Measurements from ENCODE around the gene ATF7IP2.
A peak's percentile ranks its signal among the peaks of the same experiment; 100 is the strongest.
"Not testable (repeated sequence)": the region's sequence is repeated elsewhere in the genome, so short reads cannot be mapped to it uniquely, and the experiment has no call there.

Gene ATF7IP2

DNA sequence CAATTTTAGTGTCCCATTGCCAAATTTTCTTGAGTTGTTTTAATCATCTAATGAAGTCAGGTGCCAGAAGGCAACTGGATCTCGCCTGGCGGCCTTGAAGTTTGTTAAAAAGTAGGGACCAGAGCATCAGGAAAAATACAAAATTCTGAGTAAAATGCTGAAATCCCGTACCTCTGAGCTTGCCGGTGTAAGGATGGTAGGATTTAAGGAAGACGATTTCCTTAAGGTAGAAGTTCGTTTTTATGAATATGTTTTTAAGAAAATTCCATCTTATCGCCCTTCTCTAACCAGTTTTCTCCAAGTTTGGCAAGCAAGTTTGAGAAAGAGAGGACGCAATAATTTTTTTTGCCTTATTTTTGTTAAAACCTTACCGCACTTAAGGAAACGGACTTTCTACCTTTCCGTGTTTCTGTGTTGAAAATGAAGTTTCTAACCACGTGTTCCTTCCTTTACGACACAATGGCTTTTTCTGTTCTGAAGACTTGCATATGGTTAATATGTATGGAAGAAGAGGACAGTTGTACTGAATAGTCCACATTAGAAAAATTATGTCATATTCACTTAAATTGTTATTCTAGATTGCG lies 748 bp downstream of the ATF7IP2 start:
- Histone ChIP-seq H3K4me1 (ENCODE audit: insufficient read depth, low read length) (0 out of 2 replicates have a peak, but pooled peaks cover 4% of the 10 kb centered on the region), H3K27me3 (ENCODE audit: insufficient read depth, low read length) (no peaks in the 10 kb centered on the region; the same call in 1 of the 2 replicates), H3K9ac (ENCODE audit: low read depth, low read length) (peak overlapping the region; percentile 75), H3K27ac (ENCODE audit: low read depth, low read length) (no peak overlapping the region), H3K9me3 (ENCODE audit: insufficient read depth, low read depth, low read length) (no peaks in the 10 kb centered on the region), H3K36me3 (ENCODE audit: insufficient read depth, low read length) (0 out of 2 replicates have a peak, but pooled peaks cover 6% of the 10 kb centered on the region), H3K4me3 (ENCODE audit: low read length) (peak overlapping the region; percentile 79)
- WGBS, result 3% methylated on average over 11 of the region's 14 CpGs

DNA sequence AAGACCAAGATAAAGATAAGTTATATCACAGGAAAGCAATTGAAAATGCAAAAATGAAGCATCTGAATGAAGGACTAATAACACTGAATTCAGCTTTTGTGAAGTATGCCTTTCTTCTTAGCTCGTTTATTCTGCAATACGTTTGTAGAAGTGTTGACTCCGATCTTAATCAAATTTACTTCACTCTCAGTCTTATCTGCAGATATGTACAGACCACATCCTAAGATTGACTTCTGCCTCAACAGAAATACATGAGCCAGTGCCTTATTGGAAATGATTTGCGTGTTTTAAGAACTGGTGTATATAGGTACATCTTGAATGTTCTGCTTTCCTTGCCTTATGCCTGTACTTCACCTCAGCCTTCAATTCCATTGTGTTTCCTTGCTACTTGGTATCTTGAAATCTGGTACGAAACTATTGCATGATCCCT lies 1.3 kb downstream of the ATF7IP2 start:
- Histone ChIP-seq H3K27ac (ENCODE audit: low read depth, low read length) (no peak overlapping the region), H3K9me3 (ENCODE audit: insufficient read depth, low read depth, low read length) (no peaks in the 10 kb centered on the region), H3K4me1 (ENCODE audit: insufficient read depth, low read length) (0 out of 2 replicates have a peak, but pooled peaks cover 4% of the 10 kb centered on the region), H3K4me3 (ENCODE audit: low read length) (peak overlapping the region; percentile 79), H3K9ac (ENCODE audit: low read depth, low read length) (peak overlapping the region; percentile 75; the same call in 1 of the 2 replicates), H3K27me3 (ENCODE audit: insufficient read depth, low read length) (no peaks in the 10 kb centered on the region; the same call in 1 of the 2 replicates), H3K36me3 (ENCODE audit: insufficient read depth, low read length) (0 out of 2 replicates have a peak, but pooled peaks cover 6% of the 10 kb centered on the region)
- WGBS, result 68% methylated on average over 5 of the region's 5 CpGs

DNA sequence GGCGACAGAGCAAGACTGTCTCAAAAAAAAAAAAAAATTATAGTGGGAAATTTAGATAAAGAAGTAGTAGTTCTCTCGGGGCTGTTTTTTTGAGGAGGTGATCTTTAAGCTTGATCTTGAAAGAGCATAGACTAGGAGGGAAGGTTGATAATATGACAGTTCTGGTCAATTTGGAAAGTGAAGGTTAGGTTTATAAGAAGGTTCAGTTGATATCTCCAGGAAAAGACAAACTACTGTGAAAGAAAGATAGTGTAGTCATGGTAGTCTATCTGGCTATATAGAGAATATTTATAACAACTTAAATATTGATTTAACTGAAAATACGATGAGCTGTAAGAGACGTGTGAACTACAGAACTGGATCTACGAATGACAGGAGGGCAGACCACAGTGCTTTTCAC lies 3.1 kb downstream of the ATF7IP2 start:
- no peak overlapping the region for H3K9ac ChIP-seq (ENCODE audit: low read depth, low read length)
- H3K36me3 ChIP-seq (ENCODE audit: insufficient read depth, low read length), result 0 out of 2 replicates have a peak, but pooled peaks cover 6% of the 10 kb centered on the region
- 77% methylated on average over 5 of the region's 5 CpGs for WGBS
- no peaks in the 10 kb centered on the region; the same call in 1 of the 2 replicates for H3K27me3 ChIP-seq (ENCODE audit: insufficient read depth, low read length)
- H3K27ac ChIP-seq (ENCODE audit: low read depth, low read length), result no peak overlapping the region
- no peak overlapping the region for H3K4me3 ChIP-seq (ENCODE audit: low read length)
- H3K4me1 ChIP-seq (ENCODE audit: insufficient read depth, low read length), result 0 out of 2 replicates have a peak, but pooled peaks cover 4% of the 10 kb centered on the region
- no peaks in the 10 kb centered on the region for H3K9me3 ChIP-seq (ENCODE audit: insufficient read depth, low read depth, low read length)

DNA sequence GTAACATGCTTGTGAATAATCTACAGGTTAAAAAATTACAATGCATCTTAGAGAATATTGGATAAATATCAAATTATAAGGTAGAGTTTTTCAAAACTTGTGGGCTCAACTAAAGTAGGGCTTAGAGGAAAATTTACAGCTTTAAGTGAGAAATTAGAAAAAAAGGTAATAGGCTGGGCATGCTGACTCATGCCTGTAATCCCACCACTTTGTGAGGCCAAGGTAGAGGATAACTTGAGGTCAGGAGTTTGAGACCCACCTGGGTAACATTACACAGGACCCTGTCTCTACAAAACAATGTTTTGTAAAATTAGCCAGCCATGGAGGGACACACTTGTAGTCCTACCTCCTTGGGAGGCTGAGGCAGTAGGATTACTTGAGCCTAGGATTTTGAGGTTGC lies 4.5 kb downstream of the ATF7IP2 start:
- Histone ChIP-seq H3K36me3 (ENCODE audit: insufficient read depth, low read length) (0 out of 2 replicates have a peak, but pooled peaks cover 6% of the 10 kb centered on the region), H3K9me3 (ENCODE audit: insufficient read depth, low read depth, low read length) (no peaks in the 10 kb centered on the region)

DNA sequence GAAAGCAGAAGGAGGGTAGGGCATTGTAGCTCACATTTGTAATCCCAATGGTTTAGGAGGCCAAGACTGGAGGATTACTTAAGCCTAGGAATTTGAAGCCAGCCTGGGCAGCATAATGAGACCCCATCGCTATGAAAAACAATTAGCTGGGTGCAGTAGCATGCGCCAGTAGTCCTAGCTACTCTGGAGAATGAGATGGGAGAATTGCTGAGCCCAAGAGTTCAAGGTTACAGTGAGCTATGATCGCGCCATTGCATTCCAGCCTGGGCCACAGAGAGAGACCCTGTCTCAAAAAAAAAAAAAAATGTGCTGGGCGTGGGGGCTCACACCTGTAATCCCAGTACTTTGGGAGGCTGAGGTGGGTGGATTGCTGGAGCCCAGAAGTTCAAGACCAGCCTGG lies 5.0 kb downstream of the ATF7IP2 start:
- 0 out of 2 replicates have a peak, but pooled peaks cover 6% of the 10 kb centered on the region for H3K36me3 ChIP-seq (ENCODE audit: insufficient read depth, low read length)
- H3K9me3 ChIP-seq (ENCODE audit: insufficient read depth, low read depth, low read length), result no peaks in the 10 kb centered on the region
- H3K9ac ChIP-seq (ENCODE audit: low read depth, low read length), result no peak overlapping the region
- WGBS, result 95% methylated on average over 5 of the region's 5 CpGs
- H3K27ac ChIP-seq (ENCODE audit: low read depth, low read length), result no peak overlapping the region
- no peaks in the 10 kb centered on the region; the same call in 1 of the 2 replicates for H3K27me3 ChIP-seq (ENCODE audit: insufficient read depth, low read length)
- 0 out of 2 replicates have a peak, but pooled peaks cover 4% of the 10 kb centered on the region for H3K4me1 ChIP-seq (ENCODE audit: insufficient read depth, low read length)
- H3K4me3 ChIP-seq (ENCODE audit: low read length), result no peak overlapping the region

More for the DNA sequence above, 4.5 kb downstream of the ATF7IP2 start:
- Histone ChIP-seq H3K9ac (ENCODE audit: low read depth, low read length) (no peak overlapping the region), H3K4me1 (ENCODE audit: insufficient read depth, low read length) (0 out of 2 replicates have a peak, but pooled peaks cover 4% of the 10 kb centered on the region), H3K4me3 (ENCODE audit: low read length) (no peak overlapping the region), H3K27me3 (ENCODE audit: insufficient read depth, low read length) (no peaks in the 10 kb centered on the region; the same call in 1 of the 2 replicates), H3K27ac (ENCODE audit: low read depth, low read length) (no peak overlapping the region)

DNA sequence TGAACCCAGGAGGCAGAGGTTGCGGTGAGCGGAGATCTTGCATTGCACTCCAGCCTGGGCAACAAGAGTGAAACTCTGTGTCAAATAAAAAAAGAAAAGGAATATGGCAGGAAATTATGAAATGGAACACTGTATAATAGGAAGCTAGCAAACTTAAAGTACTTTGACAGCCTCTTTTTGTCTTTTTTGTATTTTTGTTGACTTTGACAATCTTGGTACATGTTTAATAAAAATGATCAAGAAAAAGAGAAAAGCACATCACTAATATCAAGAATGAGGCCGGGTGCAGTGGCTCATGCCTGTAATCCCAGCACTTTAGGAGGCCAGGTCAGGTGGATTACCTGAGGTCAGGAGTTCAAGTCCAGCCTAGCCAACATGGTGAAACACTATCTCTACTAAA lies 5.5 kb downstream of the ATF7IP2 start:
- 0 out of 2 replicates have a peak, but pooled peaks cover 4% of the 10 kb centered on the region for H3K4me1 ChIP-seq (ENCODE audit: insufficient read depth, low read length)
- H3K9me3 ChIP-seq (ENCODE audit: insufficient read depth, low read depth, low read length), result no peaks in the 10 kb centered on the region
- H3K27me3 ChIP-seq (ENCODE audit: insufficient read depth, low read length), result no peaks in the 10 kb centered on the region; the same call in 1 of the 2 replicates
- H3K36me3 ChIP-seq (ENCODE audit: insufficient read depth, low read length), result 0 out of 2 replicates have a peak, but pooled peaks cover 6% of the 10 kb centered on the region
- H3K27ac ChIP-seq (ENCODE audit: low read depth, low read length), result no peak overlapping the region
- H3K9ac ChIP-seq (ENCODE audit: low read depth, low read length), result no peak overlapping the region
- no peak overlapping the region for H3K4me3 ChIP-seq (ENCODE audit: low read length)
- 93% methylated on average over 3 of the region's 3 CpGs for WGBS

DNA sequence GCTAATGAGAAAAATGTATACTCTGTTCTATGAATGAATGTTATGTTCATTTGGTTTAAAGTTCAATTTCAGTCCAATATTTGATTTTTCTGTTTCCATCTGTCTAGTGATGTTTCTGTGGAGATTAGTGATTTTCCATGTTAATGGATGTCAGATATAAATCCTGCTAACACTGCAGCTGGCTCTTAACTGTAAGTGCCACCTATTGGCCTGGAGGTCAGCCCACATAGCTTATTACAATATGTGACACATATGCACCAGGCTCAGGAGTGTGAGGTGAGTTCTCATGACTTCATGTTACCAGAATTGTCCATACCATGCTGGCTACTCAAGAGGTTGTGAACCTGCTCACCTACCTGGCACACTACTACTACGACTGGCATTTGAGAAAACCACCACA lies 17.1 kb downstream of the ATF7IP2 start:
- WGBS, result 82% methylated on average over 1 of the region's 1 CpG
- Histone ChIP-seq H3K4me1 (ENCODE audit: insufficient read depth, low read length) (no peaks in the 10 kb centered on the region), H3K9ac (ENCODE audit: low read depth, low read length) (no peak overlapping the region), H3K27ac (ENCODE audit: low read depth, low read length) (no peak overlapping the region), H3K9me3 (ENCODE audit: insufficient read depth, low read depth, low read length) (peaks cover 26% of the 10 kb centered on the region), H3K4me3 (ENCODE audit: low read length) (no peak overlapping the region), H3K36me3 (ENCODE audit: insufficient read depth, low read length) (peaks cover 12% of the 10 kb centered on the region), H3K27me3 (ENCODE audit: insufficient read depth, low read length) (no peaks in the 10 kb centered on the region)

DNA sequence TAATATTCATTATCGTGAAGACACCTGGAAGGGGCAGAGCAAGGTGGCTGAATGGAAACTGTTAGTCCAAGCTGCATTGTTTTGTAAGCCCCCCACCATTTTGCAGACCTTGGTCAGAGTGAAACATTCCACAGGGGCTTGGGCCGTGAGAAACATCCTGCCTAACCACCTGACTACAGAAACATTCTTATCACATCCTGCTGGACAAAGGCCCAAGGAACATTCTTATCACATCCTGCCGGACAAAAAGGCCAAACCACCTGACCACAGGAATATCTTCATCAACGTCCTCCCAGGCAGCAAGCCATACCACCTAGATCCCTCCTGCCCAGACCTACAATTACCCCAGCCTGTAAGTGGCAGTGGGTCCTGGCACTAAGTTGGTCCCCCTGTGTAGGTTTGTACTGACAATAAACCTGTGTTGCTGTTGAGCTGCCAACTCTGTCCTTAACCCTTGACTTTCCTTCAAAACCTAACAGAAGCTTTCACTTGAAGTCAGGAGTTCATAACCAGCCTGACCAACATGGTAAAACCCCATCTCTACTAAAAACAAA lies 19.6 kb downstream of the ATF7IP2 start:
- Histone ChIP-seq H3K36me3 (ENCODE audit: insufficient read depth, low read length) (peaks cover 12% of the 10 kb centered on the region), H3K4me1 (ENCODE audit: insufficient read depth, low read length) (no peaks in the 10 kb centered on the region), H3K9ac (ENCODE audit: low read depth, low read length) (no peak overlapping the region), H3K27me3 (ENCODE audit: insufficient read depth, low read length) (no peaks in the 10 kb centered on the region), H3K4me3 (ENCODE audit: low read length) (no peak overlapping the region), H3K27ac (ENCODE audit: low read depth, low read length) (no peak overlapping the region), H3K9me3 (ENCODE audit: insufficient read depth, low read depth, low read length) (peaks cover 46% of the 10 kb centered on the region)
- WGBS, result 94% methylated on average over 4 of the region's 4 CpGs

DNA sequence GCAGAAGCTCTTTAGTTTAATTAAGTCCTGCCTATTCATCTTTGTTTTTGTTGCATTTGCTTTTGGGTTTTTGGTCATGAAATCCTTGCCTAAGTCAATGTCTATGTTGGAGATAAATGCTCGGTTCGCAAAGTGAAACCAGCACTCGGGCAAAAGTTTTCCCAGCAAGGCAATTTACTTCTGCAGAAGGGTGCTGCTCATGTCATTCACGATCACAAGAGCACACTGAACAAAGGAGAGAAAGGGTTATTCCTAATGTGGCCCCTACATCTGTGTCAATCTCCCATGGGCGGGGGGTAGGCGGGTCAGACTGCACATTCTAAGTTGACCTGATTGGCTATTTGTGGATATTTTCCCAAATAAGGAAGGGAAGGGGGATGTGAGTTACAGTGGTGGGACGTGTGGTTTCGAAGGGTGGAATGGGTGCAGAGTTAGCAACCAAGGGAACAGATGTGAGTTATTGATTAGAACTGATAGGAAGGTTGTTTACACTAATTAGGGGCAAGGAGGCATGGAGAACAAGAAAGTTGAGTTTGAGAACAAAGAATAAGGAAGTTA lies 23.0 kb downstream of the ATF7IP2 start:
- peaks cover 8% of the 10 kb centered on the region for H3K36me3 ChIP-seq (ENCODE audit: insufficient read depth, low read length)
- WGBS, result 84% methylated on average over 8 of the region's 8 CpGs
- H3K4me1 ChIP-seq (ENCODE audit: insufficient read depth, low read length), result no peaks in the 10 kb centered on the region
- H3K9ac ChIP-seq (ENCODE audit: low read depth, low read length), result no peak overlapping the region
- no peaks in the 10 kb centered on the region for H3K27me3 ChIP-seq (ENCODE audit: insufficient read depth, low read length)
- peaks cover 66% of the 10 kb centered on the region for H3K9me3 ChIP-seq (ENCODE audit: insufficient read depth, low read depth, low read length)
- H3K4me3 ChIP-seq (ENCODE audit: low read length), result no peak overlapping the region
- H3K27ac ChIP-seq (ENCODE audit: low read depth, low read length), result no peak overlapping the region

DNA sequence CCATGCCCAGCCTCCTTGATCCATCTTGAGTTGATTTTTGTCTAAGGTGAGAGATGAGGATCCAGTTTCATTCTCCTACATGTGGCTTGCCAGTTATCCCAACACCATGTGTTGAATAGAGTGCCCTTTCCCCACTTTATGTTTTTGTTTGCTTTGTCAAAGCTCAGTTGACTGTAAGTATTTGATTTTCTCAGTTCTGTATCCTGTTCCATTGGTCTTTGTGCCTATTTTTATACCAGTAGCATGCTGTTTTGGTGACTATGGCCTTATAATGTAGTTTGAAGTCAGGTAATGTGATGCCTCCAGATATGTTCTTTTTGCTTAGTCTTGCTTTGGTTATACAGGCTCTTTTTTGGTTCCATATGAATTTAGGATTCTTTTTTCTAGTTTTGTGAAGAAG lies 23.9 kb downstream of the ATF7IP2 start:
- not testable (repeated sequence) for H3K4me3 ChIP-seq (ENCODE audit: low read length); H3K36me3 ChIP-seq (ENCODE audit: insufficient read depth, low read length); H3K4me1 ChIP-seq (ENCODE audit: insufficient read depth, low read length); H3K9ac ChIP-seq (ENCODE audit: low read depth, low read length); H3K27me3 ChIP-seq (ENCODE audit: insufficient read depth, low read length); H3K27ac ChIP-seq (ENCODE audit: low read depth, low read length)
- peaks cover 67% of the 10 kb centered on the region for H3K9me3 ChIP-seq (ENCODE audit: insufficient read depth, low read depth, low read length)

DNA sequence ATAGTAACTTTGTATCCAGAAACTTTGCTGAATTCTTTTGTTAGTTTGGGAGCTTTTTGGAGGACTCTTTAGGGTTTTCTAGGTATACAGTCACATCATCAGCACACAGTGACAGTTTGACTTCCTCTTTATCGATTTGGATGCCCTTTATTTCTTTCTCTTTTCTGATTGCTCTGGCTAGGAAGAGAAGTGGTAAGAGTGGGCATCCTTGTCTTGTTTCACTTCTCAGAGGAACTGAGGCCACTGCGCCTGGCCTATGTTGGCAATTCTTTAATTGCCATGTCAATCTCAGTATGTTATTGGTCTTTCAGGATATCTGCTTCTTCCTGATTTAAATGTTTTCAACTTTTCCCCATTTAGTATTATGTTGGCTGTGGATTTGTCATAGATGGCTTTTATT lies 24.6 kb downstream of the ATF7IP2 start:
- H3K9ac ChIP-seq (ENCODE audit: low read depth, low read length), result no peak overlapping the region
- H3K27me3 ChIP-seq (ENCODE audit: insufficient read depth, low read length), result no peaks in the 10 kb centered on the region
- H3K27ac ChIP-seq (ENCODE audit: low read depth, low read length), result no peak overlapping the region
- WGBS, result 97% methylated on average over 2 of the region's 2 CpGs
- H3K36me3 ChIP-seq (ENCODE audit: insufficient read depth, low read length), result peaks cover 8% of the 10 kb centered on the region; the same call in 1 of the 2 replicates
- no peak overlapping the region for H3K4me3 ChIP-seq (ENCODE audit: low read length)
- H3K9me3 ChIP-seq (ENCODE audit: insufficient read depth, low read depth, low read length), result peaks cover 71% of the 10 kb centered on the region
- no peaks in the 10 kb centered on the region for H3K4me1 ChIP-seq (ENCODE audit: insufficient read depth, low read length)
